HG02943 (cell line): Measurements from ENCODE around the gene IQCH.

Experiments used
- ATAC-seq: cut with Tn5 transposase; IDR thresholded peaks from one replicate; pipeline ENCODE4 v1.9.1; 2021; ENCODE audit warnings: mild to moderate bottlenecking, low read depth, moderate library complexity; ENCODE audit not compliant: unreplicated experiment

The IQCH gene

GRCh38 chr15:67520321-67521028 is 265.9 kb downstream of the IQCH start:
- peak; percentile 12 for ATAC-seq

GRCh38 chr15:67521029-67521782 is 266.6 kb downstream of the IQCH start, which contains the start of gene C15orf61:
Gene C15orf61 (plus strand): TSS chr15:67521131. CDS start chr15:67521249, 118 bp downstream.
- ATAC-seq, result peak; percentile 71

GRCh38 chr15:67521783-67522568 is 267.4 kb downstream of the IQCH start:
- ATAC-seq, result no peak

- no peak for ATAC-seq
Observed at GRCh38 chr15:67523330-67523729, 268.7 kb downstream of the IQCH start.

- no peak for ATAC-seq
Observed at GRCh38 chr15:67524235-67524634, 269.6 kb downstream of the IQCH start.

GRCh38 chr15:67528513-67528912 is 273.9 kb downstream of the IQCH start:
- no peak for ATAC-seq

GRCh38 chr15:67531379-67531914 is 276.9 kb downstream of the IQCH start:
- no peak for ATAC-seq

- ATAC-seq, result no peak
Observed at GRCh38 chr15:67533873-67534272, 279.3 kb downstream of the IQCH start.

GRCh38 chr15:67534360-67534759 is 279.8 kb downstream of the IQCH start:
- no peak for ATAC-seq

- ATAC-seq, result no peak
Observed at GRCh38 chr15:67537771-67538170, 283.2 kb downstream of the IQCH start.

- peak; percentile 45 for ATAC-seq
Observed at GRCh38 chr15:67542420-67543347, 288.1 kb downstream of the IQCH start, which contains the start of gene MAP2K5. Gene MAP2K5 (plus strand): TSS chr15:67542703. CDS start chr15:67543336, 633 bp downstream.

GRCh38 chr15:67543348-67543718 is 288.7 kb downstream of the IQCH start:
- no peak for ATAC-seq

GRCh38 chr15:67544475-67544874 is 289.9 kb downstream of the IQCH start:
- no peak for ATAC-seq

GRCh38 chr15:67545864-67546263 is 291.3 kb downstream of the IQCH start:
- ATAC-seq, result no peak

- ATAC-seq, result no peak
Observed at GRCh38 chr15:67547064-67547463, 292.5 kb downstream of the IQCH start.

- no peak for ATAC-seq
Observed at GRCh38 chr15:67547836-67548235, 293.2 kb downstream of the IQCH start.

- ATAC-seq, result no peak
Observed at GRCh38 chr15:67548236-67548852, 293.8 kb downstream of the IQCH start.

- ATAC-seq, result no peak
Observed at GRCh38 chr15:67548862-67549651, 294.5 kb downstream of the IQCH start.
